Measurements from ENCODE around the gene TEX35. TPM values are rescaled to one million over a fixed set of nuclear protein-coding genes. Genes with fewer than 3 reads are reported as not detected.

The TEX35 gene
- total and polyA plus RNA-seq, 7 experiments from 2014 or later: not detected

DNA sequence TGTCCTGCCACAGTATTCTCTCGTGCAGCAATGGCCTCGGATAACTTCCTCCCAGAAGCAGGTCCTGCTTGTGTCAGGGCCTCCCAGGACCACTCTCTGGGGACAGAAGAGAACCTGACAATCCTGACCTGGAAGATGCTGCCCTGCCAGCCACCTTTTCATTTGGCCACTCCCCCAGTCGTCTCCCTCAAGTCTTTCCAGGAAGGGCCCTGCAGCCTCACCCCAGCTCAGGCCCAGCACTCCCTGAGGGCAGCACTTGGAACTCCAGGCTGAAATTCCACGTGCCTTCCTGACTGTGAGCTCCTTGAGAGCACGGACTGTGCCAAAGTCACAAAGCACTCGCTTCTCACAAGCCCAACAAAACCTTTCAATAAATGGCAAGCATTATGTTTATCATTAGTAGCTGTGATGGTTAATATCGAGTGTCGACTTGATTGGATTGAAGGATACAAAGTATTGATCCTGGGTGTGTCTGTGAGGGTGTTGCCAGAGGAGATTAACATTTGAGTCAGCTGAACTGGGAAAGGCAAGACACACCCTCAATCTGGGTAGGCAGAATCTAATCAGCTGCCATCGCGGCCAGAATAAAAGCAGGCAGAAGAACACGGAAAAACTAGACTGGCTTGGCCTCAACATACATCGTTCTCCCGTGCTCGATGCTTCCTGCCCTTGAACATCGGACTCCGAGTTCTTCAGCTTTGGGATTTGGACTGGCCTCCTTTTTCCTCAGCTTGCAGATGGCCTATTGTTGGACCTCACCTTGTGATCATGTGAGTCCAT is 13.8 kb upstream of the TEX35 start:
- Mint-ChIP-seq H3K27me3 (peaks cover 0 to 6% (median 4%) of the 10 kb centered on the region in 5 donors), H3K36me3 (no peaks in the 10 kb centered on the region), H3K4me3 (no peak overlapping the region), H3K4me1 (no peaks in the 10 kb centered on the region), H3K27ac (no peak overlapping the region), H3K9me3 (no peaks in the 10 kb centered on the region)
- H3K27me3 ChIP-seq (ENCODE audit: control insufficient read depth in 2 of 2, insufficient read depth in 2 of 2, low read length in 2 of 2): no peaks in the 10 kb centered on the region
- no peaks in the 10 kb centered on the region for H3K4me1 ChIP-seq (ENCODE audit: control insufficient read depth in 2 of 2, insufficient read depth in 2 of 2, low read length in 2 of 2)
- DNase-seq (no peak), ATAC-seq (no peak)
- ChIA-PET POLR2A (no interaction called here), CTCF (no interaction called here)
- no peaks in the 10 kb centered on the region for H3K9me3 ChIP-seq (ENCODE audit: control insufficient read depth in 2 of 3, low read length in 3 of 3)
- no peak overlapping the region for H3K4me3 ChIP-seq (ENCODE audit: low read length)
- no peaks in the 10 kb centered on the region for H3K36me3 ChIP-seq (ENCODE audit: control insufficient read depth in 2 of 3, insufficient read depth in 3 of 3, low read length in 3 of 3)
- intact Hi-C loops (cut with micrococcal nuclease): no loop called here
- H3K27ac ChIP-seq (ENCODE audit: low read depth, low read length): no peak overlapping the region

DNA sequence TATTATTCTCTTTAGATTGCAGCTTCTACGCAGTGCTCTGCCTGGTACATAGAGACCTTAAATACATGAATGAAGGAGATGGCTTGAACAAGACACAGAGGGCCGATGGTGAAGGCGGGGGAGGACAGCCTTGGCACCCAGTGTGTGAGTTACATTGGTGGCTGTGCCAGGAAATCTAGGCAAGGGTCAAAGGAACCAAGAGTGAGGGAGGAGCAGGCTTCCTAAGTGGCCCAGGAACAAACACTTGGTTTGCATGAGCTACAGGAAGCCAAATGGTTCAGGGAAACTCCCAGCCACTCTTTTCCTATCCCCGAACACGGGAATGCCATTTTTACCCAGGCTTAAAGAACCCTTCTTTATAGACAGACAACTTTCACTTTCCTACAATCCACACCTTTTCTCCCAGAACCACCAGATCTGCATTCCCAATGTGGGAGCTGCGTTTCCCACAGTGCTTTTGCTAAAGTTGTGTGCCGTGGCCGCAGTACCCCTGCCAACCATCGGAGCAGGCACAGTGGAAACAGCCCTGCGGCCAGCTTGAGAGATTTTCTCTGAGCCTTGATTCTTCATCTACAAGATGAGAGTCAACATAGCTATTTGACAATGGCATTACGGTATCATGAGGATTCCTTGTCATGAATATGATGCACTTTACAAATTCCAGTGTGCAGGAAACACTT is 12.7 kb upstream of the TEX35 start:
- no peaks in the 10 kb centered on the region for H3K27me3 ChIP-seq (ENCODE audit: control insufficient read depth in 2 of 2, insufficient read depth in 2 of 2, low read length in 2 of 2)
- DNase-seq (peak in 1 of 9 donors; percentile 12), ATAC-seq (no peak)
- H3K4me3 ChIP-seq (ENCODE audit: low read length): no peak overlapping the region
- no peaks in the 10 kb centered on the region for H3K36me3 ChIP-seq (ENCODE audit: control insufficient read depth in 2 of 3, insufficient read depth in 3 of 3, low read length in 3 of 3)
- no peak overlapping the region for H3K27ac ChIP-seq (ENCODE audit: low read depth, low read length)
- no peaks in the 10 kb centered on the region for H3K4me1 ChIP-seq (ENCODE audit: control insufficient read depth in 2 of 2, insufficient read depth in 2 of 2, low read length in 2 of 2)
- H3K9me3 ChIP-seq (ENCODE audit: control insufficient read depth in 2 of 3, low read length in 3 of 3): no peaks in the 10 kb centered on the region
- no peaks in the 10 kb centered on the region for H3K4me1 Mint-ChIP-seq
- intact Hi-C loops (cut with micrococcal nuclease): loop anchor here in 1 of 2 donors (5.0 kb wide), 1 partner anchor 188 kb away; no protein-coding TSS in a partner anchor
- H3K27ac Mint-ChIP-seq: no peak overlapping the region
- POLR2A ChIA-PET: no interaction called here
- CTCF ChIA-PET: no interaction called here
- no peaks in the 10 kb centered on the region for H3K36me3 Mint-ChIP-seq
- H3K27me3 Mint-ChIP-seq: peaks cover 0 to 8% (median 4%) of the 10 kb centered on the region in 5 donors
- H3K9me3 Mint-ChIP-seq: no peaks in the 10 kb centered on the region
- H3K4me3 Mint-ChIP-seq: no peak overlapping the region

DNA sequence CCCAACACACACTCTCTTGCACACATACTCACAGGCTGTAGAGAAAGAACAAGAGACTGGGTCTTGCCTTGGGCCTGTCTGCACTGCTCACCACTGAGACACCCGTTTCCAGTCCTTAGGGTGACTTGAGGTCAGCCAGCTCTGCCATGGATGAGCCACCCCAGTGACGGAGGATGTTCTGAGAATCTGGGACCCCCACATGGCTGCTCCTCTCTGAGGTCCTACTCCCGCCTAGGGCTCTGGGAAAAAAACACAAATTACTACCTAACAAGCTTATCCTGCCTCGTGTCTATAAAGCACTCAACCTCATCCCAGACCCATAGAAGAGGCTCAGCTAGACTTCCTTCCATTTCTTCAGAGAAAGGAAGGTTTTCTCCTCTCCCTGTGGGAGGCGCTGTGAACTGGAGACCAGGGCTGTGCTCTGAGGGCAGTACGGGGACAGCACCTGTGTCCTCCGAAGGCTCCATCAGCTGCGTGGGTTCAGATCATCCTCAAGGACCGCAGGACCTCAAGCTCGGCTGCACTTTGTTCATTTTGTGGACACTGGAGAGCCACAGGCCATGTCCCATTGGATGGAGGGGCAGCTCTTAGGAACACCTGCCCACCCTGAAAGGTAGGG is 11.9 kb upstream of the TEX35 start:
- Mint-ChIP-seq H3K27ac (peak overlapping the region in 1 of 9 donors; percentile 46), H3K27me3 (peaks cover 0 to 8% (median 4%) of the 10 kb centered on the region in 5 donors), H3K4me3 (no peak overlapping the region), H3K4me1 (no peaks in the 10 kb centered on the region), H3K9me3 (no peaks in the 10 kb centered on the region), H3K36me3 (no peaks in the 10 kb centered on the region)
- H3K4me3 ChIP-seq (ENCODE audit: low read length): no peak overlapping the region
- intact Hi-C loops (cut with micrococcal nuclease): loop anchor here in 1 of 2 donors (5.0 kb wide), 1 partner anchor 189 kb away; no protein-coding TSS in a partner anchor
- CTCF ChIA-PET: no interaction called here
- no peaks in the 10 kb centered on the region for H3K27me3 ChIP-seq (ENCODE audit: control insufficient read depth in 2 of 2, insufficient read depth in 2 of 2, low read length in 2 of 2)
- no peaks in the 10 kb centered on the region for H3K4me1 ChIP-seq (ENCODE audit: control insufficient read depth in 2 of 2, insufficient read depth in 2 of 2, low read length in 2 of 2)
- H3K36me3 ChIP-seq (ENCODE audit: control insufficient read depth in 2 of 3, insufficient read depth in 3 of 3, low read length in 3 of 3): no peaks in the 10 kb centered on the region
- no peak for DNase-seq
- H3K9me3 ChIP-seq (ENCODE audit: control insufficient read depth in 2 of 3, low read length in 3 of 3): no peaks in the 10 kb centered on the region
- POLR2A ChIA-PET: no interaction called here
- no peak overlapping the region for H3K27ac ChIP-seq (ENCODE audit: low read depth, low read length)
- ATAC-seq: no peak

DNA sequence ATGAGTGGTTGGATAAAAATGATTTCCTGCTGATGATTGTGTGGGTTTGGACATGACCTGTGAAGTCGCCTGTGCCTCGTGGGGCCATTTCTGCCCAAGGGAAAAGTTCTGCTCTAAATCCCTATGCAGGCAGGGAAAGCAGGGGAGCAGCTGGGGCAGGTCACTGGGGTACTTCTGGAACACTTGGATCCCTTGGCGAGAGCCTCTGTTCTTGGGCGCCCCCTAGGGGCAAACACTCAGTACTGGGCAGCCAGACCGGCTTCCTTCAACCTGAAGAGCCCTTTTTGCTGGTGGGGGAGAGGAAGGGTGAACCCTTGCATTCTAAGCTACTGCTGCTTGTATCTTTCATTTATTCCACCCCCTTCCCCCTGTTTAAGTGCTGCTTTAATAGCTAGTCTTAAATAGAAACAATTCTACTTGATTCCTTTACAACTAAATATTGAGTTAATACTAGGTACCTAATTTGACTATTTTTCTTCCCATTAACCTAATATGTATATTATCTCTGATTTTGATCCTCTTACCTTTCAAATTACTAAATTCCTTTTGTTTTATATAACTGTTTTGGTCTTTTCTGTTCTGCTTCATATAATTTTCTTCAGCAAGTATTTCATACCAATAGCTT is 11.1 kb upstream of the TEX35 start:
- Histone ChIP-seq H3K27me3 (ENCODE audit: control insufficient read depth in 2 of 2, insufficient read depth in 2 of 2, low read length in 2 of 2) (no peaks in the 10 kb centered on the region), H3K4me1 (ENCODE audit: control insufficient read depth in 2 of 2, insufficient read depth in 2 of 2, low read length in 2 of 2) (no peaks in the 10 kb centered on the region), H3K36me3 (ENCODE audit: control insufficient read depth in 2 of 3, insufficient read depth in 3 of 3, low read length in 3 of 3) (no peaks in the 10 kb centered on the region), H3K4me3 (ENCODE audit: low read length) (no peak overlapping the region), H3K27ac (ENCODE audit: low read depth, low read length) (no peak overlapping the region), H3K9me3 (ENCODE audit: control insufficient read depth in 2 of 3, low read length in 3 of 3) (no peaks in the 10 kb centered on the region)
- intact Hi-C loops (cut with micrococcal nuclease): loop anchor here in 1 of 2 donors (5.0 kb wide), 1 partner anchor 190 kb away; no protein-coding TSS in a partner anchor
- Mint-ChIP-seq H3K27ac (no peak overlapping the region), H3K36me3 (no peaks in the 10 kb centered on the region), H3K27me3 (peaks cover 0 to 8% (median 4%) of the 10 kb centered on the region in 5 donors), H3K4me3 (no peak overlapping the region), H3K4me1 (no peaks in the 10 kb centered on the region), H3K9me3 (no peaks in the 10 kb centered on the region)
- ChIA-PET POLR2A (no interaction called here), CTCF (no interaction called here)
- ATAC-seq (peak; percentile 76), DNase-seq (peak in 6 of 9 donors; percentile 4 to 62 (median 22))

DNA sequence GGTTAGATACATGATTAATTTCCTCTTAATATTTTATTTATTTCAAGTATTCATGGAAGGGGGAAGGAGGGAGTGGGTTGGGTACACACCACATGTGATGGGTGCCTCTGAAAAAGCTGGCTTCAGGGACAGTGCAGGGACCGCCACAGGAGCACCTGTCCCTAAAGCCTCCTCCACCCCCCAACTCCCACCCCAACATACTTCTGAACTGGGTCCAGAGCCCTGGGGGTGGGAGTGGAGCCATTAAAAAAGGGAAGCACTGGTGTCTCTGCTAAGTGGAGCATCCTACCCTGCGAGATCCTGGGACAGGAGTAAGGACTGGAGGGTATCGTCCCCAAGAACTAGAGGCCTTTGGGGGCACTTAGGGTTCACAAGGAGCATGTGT is 10.6 kb upstream of the TEX35 start:
- CTCF ChIA-PET: no interaction called here
- Mint-ChIP-seq H3K4me1 (no peaks in the 10 kb centered on the region), H3K27me3 (peaks cover 0 to 8% (median 4%) of the 10 kb centered on the region in 5 donors), H3K9me3 (no peaks in the 10 kb centered on the region), H3K36me3 (no peaks in the 10 kb centered on the region), H3K27ac (no peak overlapping the region), H3K4me3 (no peak overlapping the region)
- Histone ChIP-seq H3K9me3 (ENCODE audit: control insufficient read depth in 2 of 3, low read length in 3 of 3) (no peaks in the 10 kb centered on the region), H3K36me3 (ENCODE audit: control insufficient read depth in 2 of 3, insufficient read depth in 3 of 3, low read length in 3 of 3) (no peaks in the 10 kb centered on the region), H3K4me3 (ENCODE audit: low read length) (no peak overlapping the region), H3K27ac (ENCODE audit: low read depth, low read length) (no peak overlapping the region), H3K27me3 (ENCODE audit: control insufficient read depth in 2 of 2, insufficient read depth in 2 of 2, low read length in 2 of 2) (no peaks in the 10 kb centered on the region), H3K4me1 (ENCODE audit: control insufficient read depth in 2 of 2, insufficient read depth in 2 of 2, low read length in 2 of 2) (no peaks in the 10 kb centered on the region)
- no peak for DNase-seq
- intact Hi-C loops (cut with micrococcal nuclease): loop anchor here in 1 of 2 donors (5.0 kb wide), 1 partner anchor 190 kb away; no protein-coding TSS in a partner anchor
- ATAC-seq: no peak
- POLR2A ChIA-PET: no interaction called here

DNA sequence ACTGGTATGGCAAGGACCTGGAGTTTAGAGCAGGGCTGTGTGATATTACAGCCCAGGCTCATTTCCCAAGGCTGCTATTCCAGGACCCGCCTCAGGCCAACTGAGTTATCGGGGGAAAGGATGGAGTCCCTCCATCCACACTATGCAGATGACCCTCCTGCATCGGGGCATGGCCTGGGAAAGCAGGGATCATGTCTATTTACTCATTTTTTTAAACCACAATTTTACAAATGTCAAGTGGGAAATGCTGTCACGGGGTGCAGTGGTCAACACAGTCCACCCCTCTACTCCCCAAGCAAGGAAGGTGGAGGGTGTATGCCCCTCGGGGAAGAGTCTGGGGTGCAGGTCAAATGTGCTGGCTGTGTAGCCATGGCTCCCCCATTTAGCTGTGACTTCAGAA is 10.1 kb upstream of the TEX35 start:
- no peaks in the 10 kb centered on the region for H3K4me1 ChIP-seq (ENCODE audit: control insufficient read depth in 2 of 2, insufficient read depth in 2 of 2, low read length in 2 of 2)
- ChIA-PET CTCF (no interaction called here), POLR2A (no interaction called here)
- DNase-seq (peak in 1 of 9 donors; percentile 9), ATAC-seq (no peak)
- H3K36me3 ChIP-seq (ENCODE audit: control insufficient read depth in 2 of 3, insufficient read depth in 3 of 3, low read length in 3 of 3): no peaks in the 10 kb centered on the region
- Mint-ChIP-seq H3K4me1 (no peaks in the 10 kb centered on the region), H3K36me3 (no peaks in the 10 kb centered on the region), H3K9me3 (no peaks in the 10 kb centered on the region), H3K4me3 (no peak overlapping the region), H3K27ac (no peak overlapping the region), H3K27me3 (peaks cover 0 to 8% (median 4%) of the 10 kb centered on the region in 5 donors)
- intact Hi-C loops (cut with micrococcal nuclease): loop anchor here in 1 of 2 donors (5.0 kb wide), 1 partner anchor 191 kb away; no protein-coding TSS in a partner anchor
- no peaks in the 10 kb centered on the region for H3K27me3 ChIP-seq (ENCODE audit: control insufficient read depth in 2 of 2, insufficient read depth in 2 of 2, low read length in 2 of 2)
- no peak overlapping the region for H3K4me3 ChIP-seq (ENCODE audit: low read length)
- H3K9me3 ChIP-seq (ENCODE audit: control insufficient read depth in 2 of 3, low read length in 3 of 3): no peaks in the 10 kb centered on the region
- H3K27ac ChIP-seq (ENCODE audit: low read depth, low read length): no peak overlapping the region
